Measurements from ENCODE around the gene SYT15B.
"Not testable (repeated sequence)": the region's sequence is repeated elsewhere in the genome, so short reads cannot be mapped to it uniquely, and the experiment has no call there.

Gene SYT15B

GRCh38 chr10:47725047-47725446, 38.3 kb downstream of the SYT15B start:
- DNase-seq: not testable (repeated sequence)

GRCh38 chr10:47724119-47724518, 39.3 kb downstream of the SYT15B start:
- DNase-seq: not testable (repeated sequence)

GRCh38 chr10:47723362-47723761, 40.0 kb downstream of the SYT15B start:
- not testable (repeated sequence) for DNase-seq

- not testable (repeated sequence) for DNase-seq
Measured at GRCh38 chr10:47717011-47717769, 46.2 kb downstream of the SYT15B start.

Measured in CD4-positive, alpha-beta T cell treated with Interleukin-6 for 4 hours (primary cell).